ENCODE measurements around the gene DDX41. TPM values are rescaled to one million over a fixed set of nuclear protein-coding genes. Genes with fewer than 3 reads are reported as not detected.
A peak's percentile ranks its signal among the peaks of the same experiment; 100 is the strongest.

DDX41 gene
- total RNA-seq, 2 experiments from 2014 or later, result 169 to 224 TPM

DNA sequence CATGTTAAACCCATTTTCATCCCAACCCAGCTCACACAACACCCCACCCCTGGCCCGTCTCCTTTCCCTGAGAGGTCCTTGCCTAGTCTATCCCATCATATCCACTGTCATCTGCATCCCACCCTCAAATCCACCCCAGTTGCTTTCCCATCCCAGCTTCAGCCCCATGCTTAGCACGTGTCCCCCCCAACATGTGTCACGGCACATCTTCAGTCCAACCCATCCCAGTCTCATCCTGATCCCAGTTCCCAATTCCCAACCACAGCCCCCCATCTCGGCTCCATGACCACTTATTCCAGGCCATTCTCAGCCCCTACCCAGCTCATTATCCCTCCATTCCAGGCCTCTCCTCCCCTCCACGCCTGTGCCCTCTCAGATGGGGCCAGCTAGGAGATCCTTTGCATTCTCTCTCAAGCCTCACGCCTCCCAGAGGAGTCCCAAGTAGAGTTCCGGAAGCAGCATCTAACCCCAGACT is 42.7 kb downstream of the DDX41 start:
- no peaks in the 10 kb centered on the region for H4K20me1 ChIP-seq (ENCODE audit: insufficient read depth, low read length)
- POLR2A ChIA-PET, result no interaction called here
- intact Hi-C loops (cut with micrococcal nuclease; ENCODE audit: unreplicated experiment), result no loop called here
- no peak overlapping the region for H3K27ac ChIP-seq (ENCODE audit: low read depth, low read length, poor library complexity, severe bottlenecking)
- H3K4me2 ChIP-seq (ENCODE audit: low read length), result no peak overlapping the region; the same call in 1 of the 2 replicates
- H3K9me3 ChIP-seq (ENCODE audit: low read length), result no peaks in the 10 kb centered on the region
- H3K4me3 ChIP-seq (ENCODE audit: low read depth, low read length, poor library complexity, severe bottlenecking), result no peak overlapping the region
- DNase-seq (ENCODE audit: low spot score), result no peak
- peaks cover 10% of the 10 kb centered on the region for H3K4me1 ChIP-seq (ENCODE audit: insufficient read depth, low read length, poor library complexity, severe bottlenecking)
- CTCF ChIA-PET (ENCODE audit: unreplicated experiment), result no interaction called here
- BruUV-seq (replicated peaks), result no TSS peak
- no peaks in the 10 kb centered on the region for H3K79me2 ChIP-seq (ENCODE audit: insufficient read depth, low read depth, low read length)
- H2AFZ ChIP-seq (ENCODE audit: low read length), result no peak overlapping the region
- TF ChIP-seq EZH2phosphoT487 (IDR thresholded peaks at IDR 0.05; ENCODE audit: borderline replicate concordance, low read depth, low read length) (no peak), CTCF (conservative IDR thresholded peaks at IDR 0.05; ENCODE audit: low read length) (no peak)
- no peaks in the 10 kb centered on the region for H3K9me2 ChIP-seq (ENCODE audit: insufficient read depth, low read length)
- no peaks in the 10 kb centered on the region for H3K36me3 ChIP-seq (ENCODE audit: insufficient read depth, low read length)

GRCh38 chr5:177473443-177474001 is 43.2 kb downstream of the DDX41 start, which contains the start of gene DBN1:
DBN1 (minus strand) TSS chr5:177473634; CDS start chr5:177473521, 113 bp downstream.
- ChIA-PET POLR2A (no interaction called here), CTCF (ENCODE audit: unreplicated experiment) (interaction anchor here (0.5 kb wide), 1 partner anchor 21 kb away, joined by 3 read pairs; no protein-coding TSS in a partner anchor)
- H4K20me1 ChIP-seq (ENCODE audit: insufficient read depth, low read length), result no peaks in the 10 kb centered on the region
- DNase-seq (ENCODE audit: low spot score), result peak; percentile 40
- H3K4me3 ChIP-seq (ENCODE audit: low read depth, low read length, poor library complexity, severe bottlenecking), result peak within 1 kb of the TSS; percentile 65
- H2AFZ ChIP-seq (ENCODE audit: low read length), result no peak within 1 kb of the TSS
- intact Hi-C loops (cut with micrococcal nuclease; ENCODE audit: unreplicated experiment), result no loop called here
- H3K27ac ChIP-seq (ENCODE audit: low read depth, low read length, poor library complexity, severe bottlenecking), result peak within 1 kb of the TSS; percentile 0
- no TSS peak for BruUV-seq (replicated peaks)
- TF ChIP-seq EZH2phosphoT487 (IDR thresholded peaks at IDR 0.05; ENCODE audit: borderline replicate concordance, low read depth, low read length) (no peak), CTCF (conservative IDR thresholded peaks at IDR 0.05; ENCODE audit: low read length) (no peak)
- peak within 1 kb of the TSS; percentile 67 for H3K4me2 ChIP-seq (ENCODE audit: low read length)
- H3K9me2 ChIP-seq (ENCODE audit: insufficient read depth, low read length), result no peaks in the 10 kb centered on the region
- H3K4me1 ChIP-seq (ENCODE audit: insufficient read depth, low read length, poor library complexity, severe bottlenecking), result peaks cover 10% of the 10 kb centered on the region
- no peaks in the 10 kb centered on the region for H3K79me2 ChIP-seq (ENCODE audit: insufficient read depth, low read depth, low read length)
- no peaks in the 10 kb centered on the region for H3K36me3 ChIP-seq (ENCODE audit: insufficient read depth, low read length)
- H3K9me3 ChIP-seq (ENCODE audit: low read length), result no peaks in the 10 kb centered on the region
